ENCODE data around the gene MSANTD1. TPM values are rescaled to one million over a fixed set of nuclear protein-coding genes. Genes with fewer than 3 reads are reported as not detected.

MSANTD1 gene
- total RNA-seq, 1 experiment from 2014 or later: 0.95 TPM

- peak in 1 of 2 experiments; percentile 28 for DNase-seq
- TF ChIP-seq CTCF (IDR thresholded peaks at IDR 0.05; ENCODE audit: insufficient read depth in 1 of 2, low read depth in 1 of 2, low read length in 1 of 2, severe bottlenecking in 1 of 2, unreplicated experiment in 1 of 2): no peak
- Mint-ChIP-seq H3K4me3 (ENCODE audit: unreplicated experiment) (no peak overlapping the region), H3K36me3 (ENCODE audit: insufficient read depth, unreplicated experiment) (no peaks in the 10 kb centered on the region), H3K27me3 (ENCODE audit: insufficient read depth, unreplicated experiment) (no peaks in the 10 kb centered on the region), H3K4me1 (ENCODE audit: low read depth, unreplicated experiment) (no peaks in the 10 kb centered on the region), H3K27ac (ENCODE audit: unreplicated experiment) (no peak overlapping the region), H3K9me3 (ENCODE audit: unreplicated experiment) (no peaks in the 10 kb centered on the region)
- H3K36me3 ChIP-seq (ENCODE audit: control insufficient read depth, insufficient read depth, low read length): no peaks in the 10 kb centered on the region
- POLR2A ChIA-PET: interaction anchor here (0.6 kb wide), 1 partner anchor 1461 kb away, joined by 6 read pairs; no protein-coding TSS in a partner anchor
- H3K27me3 ChIP-seq (replicated peaks; ENCODE audit: control insufficient read depth, insufficient read depth, low read length): no peaks in the 10 kb centered on the region
- H3K4me3 ChIP-seq (ENCODE audit: low read depth, low read length): no peak overlapping the region
- no peaks in the 10 kb centered on the region for H3K9me3 ChIP-seq
- intact Hi-C loops (cut with micrococcal nuclease; ENCODE audit: unreplicated experiment): no loop called here
- no TSS peak for BruUV-seq (replicated peaks)
- CTCF ChIA-PET: no interaction called here
- no peaks in the 10 kb centered on the region for H3K4me1 ChIP-seq
Measured at GRCh38 chr4:3256230-3257102, 7.5 kb downstream of the MSANTD1 start.

DNA sequence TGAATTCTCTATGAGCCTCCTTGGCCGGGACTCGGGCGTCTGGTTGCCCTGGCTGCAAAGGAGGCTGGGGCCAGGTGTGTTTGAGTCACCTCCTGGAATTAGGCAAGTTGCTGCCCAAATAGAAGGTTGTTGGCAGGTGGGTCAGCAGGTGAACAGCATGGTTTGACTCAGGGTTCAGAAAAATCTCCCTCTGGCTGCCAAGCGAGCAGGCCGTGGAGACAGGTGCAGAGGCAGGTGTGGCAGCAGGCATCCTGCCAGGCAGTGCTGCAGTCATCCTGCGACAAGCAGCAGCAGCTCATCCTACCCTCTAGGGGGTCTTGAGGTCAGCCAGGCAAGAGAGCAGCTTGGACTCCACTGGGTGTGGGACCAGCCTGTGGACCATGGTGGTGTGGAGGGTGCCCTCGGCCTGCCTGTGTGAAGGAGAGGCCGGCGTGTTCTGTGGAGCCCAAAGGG lies 8.2 kb downstream of the MSANTD1 start:
- Mint-ChIP-seq H3K36me3 (ENCODE audit: insufficient read depth, unreplicated experiment) (no peaks in the 10 kb centered on the region), H3K9me3 (ENCODE audit: unreplicated experiment) (no peaks in the 10 kb centered on the region), H3K27ac (ENCODE audit: unreplicated experiment) (no peak overlapping the region), H3K27me3 (ENCODE audit: insufficient read depth, unreplicated experiment) (no peaks in the 10 kb centered on the region), H3K4me3 (ENCODE audit: unreplicated experiment) (no peak overlapping the region), H3K4me1 (ENCODE audit: low read depth, unreplicated experiment) (no peaks in the 10 kb centered on the region)
- Histone ChIP-seq H3K9me3 (no peaks in the 10 kb centered on the region), H3K36me3 (ENCODE audit: control insufficient read depth, insufficient read depth, low read length) (no peaks in the 10 kb centered on the region), H3K27me3 (replicated peaks; ENCODE audit: control insufficient read depth, insufficient read depth, low read length) (no peaks in the 10 kb centered on the region), H3K4me3 (ENCODE audit: low read depth, low read length) (no peak overlapping the region), H3K4me1 (no peaks in the 10 kb centered on the region)
- BruUV-seq (replicated peaks): no TSS peak
- DNase-seq: peak in 1 of 2 experiments; percentile 31
- no peak for TF ChIP-seq CTCF (IDR thresholded peaks at IDR 0.05; ENCODE audit: insufficient read depth in 1 of 2, low read depth in 1 of 2, low read length in 1 of 2, severe bottlenecking in 1 of 2, unreplicated experiment in 1 of 2)
- POLR2A ChIA-PET: interaction anchor here (0.6 kb wide), 1 partner anchor 1462 kb away, joined by 6 read pairs; no protein-coding TSS in a partner anchor
- CTCF ChIA-PET: no interaction called here
- intact Hi-C loops (cut with micrococcal nuclease; ENCODE audit: unreplicated experiment): no loop called here

DNA sequence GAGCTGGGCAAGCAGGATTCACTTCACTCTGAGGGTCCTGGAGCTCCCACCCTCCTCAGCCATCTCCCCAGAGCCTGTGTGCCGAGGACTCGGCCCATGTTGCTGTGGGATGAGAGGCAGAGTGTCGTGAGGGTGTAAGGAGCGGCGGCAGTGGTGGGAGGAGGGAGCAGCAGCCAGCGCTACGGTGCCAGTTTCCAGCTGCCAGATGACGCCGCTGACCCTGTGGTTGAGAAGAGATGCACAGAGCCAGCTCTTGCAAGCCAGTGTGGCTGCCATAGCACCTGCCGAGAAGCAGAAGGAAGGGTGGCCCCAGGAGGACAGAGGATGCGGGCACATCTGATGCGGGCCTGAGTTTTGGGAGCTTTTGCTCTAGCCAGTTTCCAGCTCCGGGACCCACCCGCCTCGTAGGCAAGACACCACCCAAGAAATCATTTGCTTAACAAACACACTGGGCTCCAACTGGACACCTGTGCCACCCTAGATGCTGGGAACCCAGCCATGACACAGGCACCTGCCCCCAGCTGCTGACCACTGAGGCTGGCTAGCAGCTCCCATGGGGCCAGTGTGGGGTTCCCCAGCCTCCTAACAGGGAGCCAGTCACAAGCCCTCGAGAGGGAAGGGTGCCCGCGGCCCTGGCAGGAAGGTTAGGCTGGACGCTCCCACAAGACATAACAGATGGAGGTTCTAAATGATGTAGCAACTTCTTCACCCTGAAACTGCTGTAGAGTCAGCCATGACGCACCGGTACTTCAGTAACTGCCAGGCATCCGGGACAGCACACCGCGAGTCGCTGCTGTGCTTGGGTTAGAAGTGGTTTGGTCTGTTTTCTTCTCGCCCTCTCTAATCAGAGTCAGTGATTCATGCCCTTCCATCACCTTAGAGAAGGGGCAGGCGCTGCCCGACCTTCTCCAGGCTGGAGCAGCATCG lies 8.9 kb downstream of the MSANTD1 start:
- no peak for TF ChIP-seq CTCF (IDR thresholded peaks at IDR 0.05; ENCODE audit: insufficient read depth in 1 of 2, low read depth in 1 of 2, low read length in 1 of 2, severe bottlenecking in 1 of 2, unreplicated experiment in 1 of 2)
- Mint-ChIP-seq H3K4me1 (ENCODE audit: low read depth, unreplicated experiment) (no peaks in the 10 kb centered on the region), H3K27me3 (ENCODE audit: insufficient read depth, unreplicated experiment) (peaks cover 2% of the 10 kb centered on the region), H3K27ac (ENCODE audit: unreplicated experiment) (no peak overlapping the region), H3K4me3 (ENCODE audit: unreplicated experiment) (no peak overlapping the region), H3K36me3 (ENCODE audit: insufficient read depth, unreplicated experiment) (no peaks in the 10 kb centered on the region), H3K9me3 (ENCODE audit: unreplicated experiment) (no peaks in the 10 kb centered on the region)
- H3K9me3 ChIP-seq: no peaks in the 10 kb centered on the region
- H3K27me3 ChIP-seq (replicated peaks; ENCODE audit: control insufficient read depth, insufficient read depth, low read length): no peaks in the 10 kb centered on the region
- intact Hi-C loops (cut with micrococcal nuclease; ENCODE audit: unreplicated experiment): no loop called here
- ChIA-PET POLR2A (interaction anchor here (0.6 kb wide), 1 partner anchor 1462 kb away, joined by 6 read pairs; no protein-coding TSS in a partner anchor), CTCF (no interaction called here)
- H3K4me3 ChIP-seq (ENCODE audit: low read depth, low read length): no peak overlapping the region
- no peaks in the 10 kb centered on the region for H3K4me1 ChIP-seq
- no peak for DNase-seq
- no TSS peak for BruUV-seq (replicated peaks)
- no peaks in the 10 kb centered on the region for H3K36me3 ChIP-seq (ENCODE audit: control insufficient read depth, insufficient read depth, low read length)

Measured in Caco-2 (cell line).